Right lobe of liver (tissue), 6 donors: ENCODE results near the gene JAKMIP1. TPM values are rescaled to one million over a fixed set of nuclear protein-coding genes. Genes with fewer than 3 reads are reported as not detected.

ENCODE experiments used
- ATAC-seq, 4 donors: fragments of 200-7000 bp; cut with Tn5 transposase; one replicate each; pipeline ENCODE4 v1.9.1; 2020; ENCODE audit warnings: mild to moderate bottlenecking in 4 of 4, moderate library complexity in 4 of 4
- DNase-seq, 3 donors: peaks; one replicate each; pipeline ENCODE4 v3.0.0-alpha.2; 2020
- H3K27ac ChIP-seq, 3 donors: fragments of 200-600 bp; one replicate each; pipeline ENCODE4 v1.8.0; 2022
- H3K27me3 ChIP-seq, 2 donors: fragments of 200-600 bp; one replicate each; pipeline ENCODE4 v1.8.0; 2022
- H3K36me3 ChIP-seq, 4 donors: fragments of 200-600 bp; sonication (generic) in 1 of 4; one replicate each; pipeline versions ENCODE4 v1.5.1 to v1.8.0; 2017 to 2022; ENCODE audit warnings: control low read depth in 1 of 4
- H3K4me1 ChIP-seq, 4 donors: fragments of 200-600 bp; sonication (generic) in 1 of 4; one replicate each; pipeline versions ENCODE4 v1.5.1 to v1.8.0; 2017 to 2022; ENCODE audit warnings: control low read depth in 1 of 4
- H3K4me3 ChIP-seq, 3 donors: fragments of 200-600 bp; one replicate each; pipeline ENCODE4 v1.8.0; 2022
- H3K9me3 ChIP-seq, 4 donors: fragments of 200-600 bp; sonication (generic) in 1 of 4; one replicate each; pipeline versions ENCODE4 v1.5.1 to v1.8.0; 2017 to 2022; ENCODE audit warnings: control low read depth in 1 of 4
- POLR2A ChIP-seq: fragments of 450-650 bp; IDR thresholded peaks from one replicate; pipeline ENCODE4 v1.6.1; 2017; ENCODE audit warnings: antibody characterized with exemption, mild to moderate bottlenecking
- WGBS: methylation state at CpG from one replicate; pipeline ENCODE4 v1.1.6; 2018; ENCODE audit warnings: low coverage, low lambda C conversion rate; ENCODE audit not compliant: insufficient coverage; ENCODE audit errors: missing lambda C conversion rate; 5-methylcytosine and 5-hydroxymethylcytosine counted together
- intact Hi-C, 2 donors: fragments of 100-400 bp; cut with DNase I; formaldehyde crosslinking; loops; one replicate each; pipeline versions ENCODE4 v1.11.2 to v1.14.1; 2022
- total RNA-seq, 6 experiments: library from RNA; depleted of rRNA in 2 of 6; stranded (reverse); fragments of >200 nt in 2 of 6; fragmentation: NEBNext Ultra II Directional in 3 of 6; extraction: Animal tissue kit (Norgen Biotek cat#: 25700) in 3 of 6; gene quantifications; one replicate each; pipeline versions ENCODE4 v1.1.0 to v1.2.4, GENCODE V29; 2016 to 2023
- TF ChIP-seq, protein P1 (sequence below), 4 donors: fragments of 200-600 bp in 3 of 4; fragments of 450-650 bp in 1 of 4; IDR thresholded peaks; one replicate each; pipeline versions ENCODE4 v1.5.1 to v1.8.0; 2016 to 2022; ENCODE audit warnings: antibody characterized with exemption in 4 of 4, mild to moderate bottlenecking in 2 of 4
- donor health status: DM: no; HTN: yes; CAD: no.
- donor health status: DM: no; HTN: no; CAD: no.
- donor health status: DM: no; HTN: no; CAD: no.
- donor health status: DM: no; HTN: yes; CAD: no.
- donor health status: DM: no; HTN: yes; CAD: no.

Gene JAKMIP1
- total RNA-seq, 6 experiments from 2014 or later: 0.12 TPM; not detected in 5

DNA sequence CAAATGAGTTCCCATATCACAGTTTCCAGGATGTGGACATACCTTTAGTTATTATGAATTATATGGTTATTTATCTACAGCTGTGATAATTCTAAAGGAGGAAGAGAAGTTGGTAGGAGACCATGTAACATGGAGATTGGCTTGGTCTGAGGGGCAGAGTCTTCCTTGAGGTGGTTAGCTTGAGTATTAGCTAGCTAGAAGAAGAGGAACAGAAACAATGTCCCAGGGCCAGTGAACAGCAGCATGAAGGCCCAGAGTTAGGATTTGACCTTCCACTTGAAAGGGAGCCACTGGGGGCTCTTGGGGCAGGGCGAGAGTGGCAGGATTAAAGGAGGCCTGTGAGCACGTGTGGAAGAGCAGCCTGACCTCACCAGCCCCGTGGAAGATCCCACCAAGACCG lies 5.6 kb upstream of the JAKMIP1 start:
- no peaks in the 10 kb centered on the region for H3K27me3 ChIP-seq
- H3K4me1 ChIP-seq: no peaks in the 10 kb centered on the region
- no peak overlapping the region for H3K27ac ChIP-seq
- intact Hi-C loops: no loop called here
- peak in 1 of 3 donors; percentile 3 for DNase-seq
- WGBS: no CpG with 5 or more reads among the region's 4 CpGs
- no peak for ATAC-seq
- TF ChIP-seq, protein P1, sequence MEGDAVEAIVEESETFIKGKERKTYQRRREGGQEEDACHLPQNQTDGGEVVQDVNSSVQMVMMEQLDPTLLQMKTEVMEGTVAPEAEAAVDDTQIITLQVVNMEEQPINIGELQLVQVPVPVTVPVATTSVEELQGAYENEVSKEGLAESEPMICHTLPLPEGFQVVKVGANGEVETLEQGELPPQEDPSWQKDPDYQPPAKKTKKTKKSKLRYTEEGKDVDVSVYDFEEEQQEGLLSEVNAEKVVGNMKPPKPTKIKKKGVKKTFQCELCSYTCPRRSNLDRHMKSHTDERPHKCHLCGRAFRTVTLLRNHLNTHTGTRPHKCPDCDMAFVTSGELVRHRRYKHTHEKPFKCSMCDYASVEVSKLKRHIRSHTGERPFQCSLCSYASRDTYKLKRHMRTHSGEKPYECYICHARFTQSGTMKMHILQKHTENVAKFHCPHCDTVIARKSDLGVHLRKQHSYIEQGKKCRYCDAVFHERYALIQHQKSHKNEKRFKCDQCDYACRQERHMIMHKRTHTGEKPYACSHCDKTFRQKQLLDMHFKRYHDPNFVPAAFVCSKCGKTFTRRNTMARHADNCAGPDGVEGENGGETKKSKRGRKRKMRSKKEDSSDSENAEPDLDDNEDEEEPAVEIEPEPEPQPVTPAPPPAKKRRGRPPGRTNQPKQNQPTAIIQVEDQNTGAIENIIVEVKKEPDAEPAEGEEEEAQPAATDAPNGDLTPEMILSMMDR (IDR thresholded peaks at IDR 0.05): no peak
- no peak for TF ChIP-seq POLR2A
- H3K36me3 ChIP-seq: no peaks in the 10 kb centered on the region
- no peaks in the 10 kb centered on the region for H3K9me3 ChIP-seq
- H3K4me3 ChIP-seq: no peak overlapping the region

DNA sequence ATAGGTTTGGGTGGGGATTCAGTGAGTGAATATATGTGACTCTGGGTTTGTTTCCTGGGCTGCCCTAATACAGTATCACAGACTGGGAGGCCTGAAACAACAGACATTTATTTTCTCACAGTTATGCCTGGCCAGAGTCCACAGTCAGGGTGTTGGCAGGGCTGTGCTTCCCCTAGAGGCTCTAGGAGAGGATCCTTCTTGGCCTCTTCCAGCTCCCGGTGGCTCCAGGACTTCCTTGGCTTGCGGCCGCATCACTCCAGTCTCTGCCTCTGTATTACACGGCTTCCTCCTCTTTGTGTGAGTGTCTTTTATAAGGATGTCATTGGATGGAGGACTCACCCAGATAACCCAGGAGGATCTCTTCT lies 5.2 kb upstream of the JAKMIP1 start:
- DNase-seq (peak in 1 of 3 donors; percentile 14), ATAC-seq (no peak)
- H3K4me1 ChIP-seq: no peaks in the 10 kb centered on the region
- intact Hi-C loops: no loop called here
- no peaks in the 10 kb centered on the region for H3K9me3 ChIP-seq
- TF ChIP-seq, protein P1 (IDR thresholded peaks at IDR 0.05): no peak
- H3K36me3 ChIP-seq: no peaks in the 10 kb centered on the region
- H3K4me3 ChIP-seq: no peak overlapping the region
- H3K27me3 ChIP-seq: no peaks in the 10 kb centered on the region
- 96% methylated on average over 4 of the region's 4 CpGs for WGBS
- H3K27ac ChIP-seq: no peak overlapping the region

DNA sequence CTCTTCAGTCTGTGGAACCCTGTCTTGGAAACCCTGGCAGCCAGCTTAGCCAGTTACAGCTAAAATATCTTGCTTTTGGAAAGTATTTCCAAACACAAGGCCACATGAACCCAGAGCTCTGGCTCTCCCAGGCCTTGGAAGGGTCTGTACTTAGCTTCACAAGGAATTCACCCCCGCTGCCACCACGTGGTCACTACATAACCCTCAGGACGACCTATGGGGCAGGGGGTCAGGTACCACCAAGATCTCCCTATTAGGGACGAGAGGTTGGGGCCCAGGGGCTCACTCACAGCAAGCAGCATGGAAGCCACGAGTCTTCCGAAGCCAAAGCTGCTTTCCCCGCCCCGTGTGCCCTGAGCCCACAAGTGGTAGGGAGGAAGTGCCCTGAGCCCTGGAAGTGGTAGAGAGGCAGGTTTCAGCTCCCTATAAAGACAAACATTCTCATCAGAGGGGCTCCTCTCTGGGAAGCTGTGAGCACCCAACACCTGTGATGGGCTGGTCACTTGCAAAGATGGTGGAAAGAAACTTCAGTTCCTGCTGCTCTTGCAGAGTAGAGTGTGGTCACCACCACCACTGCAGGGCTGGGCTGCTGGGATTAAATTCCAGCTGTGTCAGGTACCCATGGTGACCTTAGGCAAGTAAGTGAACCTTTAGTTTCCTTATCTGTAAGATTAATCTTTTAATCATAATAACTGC lies 4.7 kb upstream of the JAKMIP1 start:
- intact Hi-C loops: no loop called here
- Histone ChIP-seq H3K36me3 (no peaks in the 10 kb centered on the region), H3K27ac (no peak overlapping the region), H3K9me3 (no peaks in the 10 kb centered on the region), H3K27me3 (no peaks in the 10 kb centered on the region), H3K4me1 (peaks cover 0 to 5% (median 0%) of the 10 kb centered on the region in 4 donors), H3K4me3 (no peak overlapping the region)
- WGBS: 26% methylated on average over 5 of the region's 8 CpGs
- ATAC-seq (no peak), DNase-seq (peak in 1 of 3 donors; percentile 25)
- TF ChIP-seq POLR2A: no peak
- TF ChIP-seq, protein P1 (IDR thresholded peaks at IDR 0.05): no peak

DNA sequence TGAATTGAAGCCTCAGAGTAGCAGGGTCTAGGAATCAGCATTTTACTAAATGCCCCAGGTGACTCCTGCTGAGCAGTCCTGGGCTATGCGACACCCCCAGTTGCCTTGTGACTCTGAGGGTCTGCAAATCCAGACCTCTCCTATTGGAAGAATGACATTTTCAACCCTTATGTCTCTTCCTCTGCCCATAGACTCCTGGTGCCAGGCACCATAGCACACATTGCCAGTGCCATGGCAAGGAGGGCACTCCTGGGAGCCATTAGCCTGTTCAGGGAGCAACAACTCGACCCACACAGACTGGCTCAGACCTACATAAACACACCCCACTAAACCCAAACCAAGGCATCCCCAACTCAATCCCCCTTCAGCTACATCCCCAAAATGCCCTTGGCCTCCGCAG lies 3.7 kb upstream of the JAKMIP1 start:
- no peaks in the 10 kb centered on the region for H3K36me3 ChIP-seq
- H3K4me3 ChIP-seq: no peak overlapping the region
- TF ChIP-seq POLR2A: no peak
- TF ChIP-seq, protein P1 (IDR thresholded peaks at IDR 0.05): no peak
- intact Hi-C loops: no loop called here
- peaks cover 0 to 10% (median 0%) of the 10 kb centered on the region in 4 donors for H3K4me1 ChIP-seq
- ATAC-seq: no peak
- 36% methylated on average over 2 of the region's 3 CpGs for WGBS
- no peaks in the 10 kb centered on the region for H3K27me3 ChIP-seq
- no peak overlapping the region for H3K27ac ChIP-seq
- DNase-seq: no peak
- H3K9me3 ChIP-seq: no peaks in the 10 kb centered on the region
